Erythroblast (primary cell): ENCODE measurements around the gene CCNO.

Experiments
- GATA1 ChIP-seq: IDR thresholded peaks from 2 replicates; pipeline ENCODE4 v1.6.1; 2011; ENCODE audit warnings: low read depth, mild to moderate bottlenecking, control low read depth, low read length, moderate library complexity
- POLR2A ChIP-seq: IDR thresholded peaks from 2 replicates; pipeline ENCODE4 v1.6.1; 2011; ENCODE audit warnings: mild to moderate bottlenecking, low read length

DNA sequence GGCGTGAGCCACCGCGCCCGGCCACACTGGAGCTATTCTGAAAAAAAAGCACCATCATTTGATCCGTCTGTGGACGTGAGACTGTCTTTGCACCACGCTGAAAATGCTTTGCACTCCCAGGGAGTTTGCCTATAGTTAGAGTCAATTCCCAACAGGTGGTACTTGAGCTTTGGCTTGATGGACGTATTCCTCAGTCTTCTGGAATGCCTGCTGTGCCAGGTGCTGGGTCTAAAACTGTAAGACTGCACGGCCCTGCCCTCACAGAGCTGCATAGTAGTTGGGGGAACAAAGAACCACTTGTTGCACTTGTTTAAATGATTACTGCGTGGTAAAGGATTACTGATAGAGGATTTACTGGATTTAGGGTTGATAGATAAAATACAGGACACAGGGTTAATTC lies 3.4 kb upstream of the CCNO start:
- TF ChIP-seq POLR2A (no peak), GATA1 (no peak)
